Astrocyte (in vitro differentiated cells and primary cell): ENCODE data around the gene CTDP1. TPM values are rescaled to one million over a fixed set of nuclear protein-coding genes. Genes with fewer than 3 reads are reported as not detected.

Experiments
- DNase-seq: peaks from one replicate; pipeline ENCODE4 v3.0.0-alpha.2; 2010; ENCODE audit warnings: low read depth
- FAIRE-seq: peaks from 2 replicates; lab custom pipeline; 2011; peaks lifted over from hg19 to GRCh38; lab: Jason Lieb, UNC
- H2AFZ ChIP-seq: 2 replicates; pipeline ENCODE4 v1.6.0; 2012; ENCODE audit warnings: low read depth, low read length, inconsistent platforms
- H3K27ac ChIP-seq: 2 replicates; pipeline ENCODE4 v1.5.1; 2011; ENCODE audit warnings: low read depth, low read length, inconsistent platforms
- H3K27me3 ChIP-seq: 2 replicates; pipeline ENCODE4 v1.6.0; 2011; ENCODE audit warnings: low read length, inconsistent platforms; ENCODE audit not compliant: insufficient read depth
- H3K36me3 ChIP-seq: 2 replicates; pipeline ENCODE4 v1.5.1; 2011; ENCODE audit warnings: low read length, inconsistent platforms; ENCODE audit not compliant: insufficient read depth
- H3K4me1 ChIP-seq: 2 replicates; pipeline ENCODE4 v1.5.1; 2011; ENCODE audit warnings: low read length, inconsistent platforms; ENCODE audit not compliant: insufficient read depth
- H3K4me2 ChIP-seq: 2 replicates; pipeline ENCODE4 v1.6.0; 2012; ENCODE audit warnings: low read length, inconsistent platforms
- H3K4me3 ChIP-seq: 2 replicates; pipeline ENCODE4 v1.5.1; 2011; ENCODE audit warnings: low read depth, mild to moderate bottlenecking, low read length, inconsistent platforms; ENCODE audit not compliant: insufficient read depth
- H3K79me2 ChIP-seq: 2 replicates; pipeline ENCODE4 v1.6.0; 2012; ENCODE audit warnings: mild to moderate bottlenecking, low read length, inconsistent platforms; ENCODE audit not compliant: insufficient read depth
- H3K9ac ChIP-seq: 2 replicates; pipeline ENCODE4 v1.6.0; 2012; ENCODE audit warnings: mild to moderate bottlenecking, low read length, inconsistent platforms
- H3K9me3 ChIP-seq: 2 replicates; pipeline ENCODE4 v1.5.1; 2012; ENCODE audit warnings: low read depth, mild to moderate bottlenecking, low read length, inconsistent platforms; ENCODE audit not compliant: insufficient read depth
- H4K20me1 ChIP-seq: 2 replicates; pipeline ENCODE4 v1.6.0; 2012; ENCODE audit warnings: low read length, inconsistent platforms; ENCODE audit not compliant: insufficient read depth
- H3K27ac Mint-ChIP-seq: one replicate; pipeline ENCODE4 v1.8.0; 2021; ENCODE audit warnings: mild to moderate bottlenecking, mixed read lengths; ENCODE audit not compliant: unreplicated experiment
- H3K27me3 Mint-ChIP-seq: one replicate; pipeline ENCODE4 v1.8.0; 2021; ENCODE audit warnings: low read depth, mixed read lengths; ENCODE audit not compliant: unreplicated experiment
- H3K36me3 Mint-ChIP-seq: one replicate; pipeline ENCODE4 v1.8.0; 2021; ENCODE audit warnings: low read depth, mixed read lengths; ENCODE audit not compliant: unreplicated experiment
- H3K4me1 Mint-ChIP-seq: one replicate; pipeline ENCODE4 v1.8.0; 2021; ENCODE audit warnings: low read depth, mixed read lengths; ENCODE audit not compliant: unreplicated experiment
- H3K4me3 Mint-ChIP-seq: one replicate; pipeline ENCODE4 v1.8.0; 2021; ENCODE audit warnings: mild to moderate bottlenecking, moderate library complexity, mixed read lengths; ENCODE audit not compliant: unreplicated experiment
- H3K9me3 Mint-ChIP-seq: one replicate; pipeline ENCODE4 v1.8.0; 2021; ENCODE audit warnings: mild to moderate bottlenecking, mixed read lengths; ENCODE audit not compliant: unreplicated experiment
- EZH2 ChIP-seq: IDR thresholded peaks from 2 replicates; pipeline ENCODE4 v1.6.1; 2012; ENCODE audit warnings: mild to moderate bottlenecking, low read length, inconsistent platforms; ENCODE audit not compliant: insufficient read depth
- total RNA-seq: library from RNA; stranded (reverse); gene quantifications from 2 replicates; pipeline ENCODE4 v1.2.1, GENCODE V29; 2021
- TF ChIP-seq, protein P1 (sequence below): IDR thresholded peaks from 2 replicates; pipeline ENCODE4 v1.5.1; 2011; ENCODE audit warnings: low read depth, mild to moderate bottlenecking, inconsistent platforms, low read length, moderate library complexity; ENCODE audit not compliant: insufficient read depth

Gene CTDP1
- total RNA-seq, 1 donor from 2014 or later, result 31.7 TPM

DNA sequence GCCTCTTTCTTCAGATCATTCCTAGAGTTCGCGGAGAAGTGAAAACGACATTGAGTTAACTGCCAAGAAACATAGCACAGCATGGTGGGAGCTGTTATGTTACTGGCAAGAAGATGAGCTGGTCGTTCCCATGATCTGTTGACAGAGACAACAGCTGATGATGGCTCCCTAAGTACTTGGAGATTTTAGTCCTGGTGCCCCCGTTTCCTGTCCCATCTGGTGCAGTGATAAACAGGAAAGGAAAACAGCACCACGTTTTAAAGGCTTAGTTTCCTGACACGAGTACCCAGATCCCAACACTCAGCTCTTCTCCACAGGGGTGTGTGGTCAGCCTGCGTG is 61.7 kb downstream of the CTDP1 start:
- H3K4me2 ChIP-seq, result no peak overlapping the region
- Mint-ChIP-seq H3K4me1 (no peaks in the 10 kb centered on the region), H3K9me3 (peaks cover 19% of the 10 kb centered on the region), H3K36me3 (peaks cover 70% of the 10 kb centered on the region), H3K27me3 (no peaks in the 10 kb centered on the region), H3K27ac (no peak overlapping the region), H3K4me3 (no peak overlapping the region)
- H3K27ac ChIP-seq, result no peak overlapping the region
- H3K9ac ChIP-seq, result no peak overlapping the region
- no peaks in the 10 kb centered on the region for H4K20me1 ChIP-seq
- no peak for TF ChIP-seq EZH2
- TF ChIP-seq, protein P1, sequence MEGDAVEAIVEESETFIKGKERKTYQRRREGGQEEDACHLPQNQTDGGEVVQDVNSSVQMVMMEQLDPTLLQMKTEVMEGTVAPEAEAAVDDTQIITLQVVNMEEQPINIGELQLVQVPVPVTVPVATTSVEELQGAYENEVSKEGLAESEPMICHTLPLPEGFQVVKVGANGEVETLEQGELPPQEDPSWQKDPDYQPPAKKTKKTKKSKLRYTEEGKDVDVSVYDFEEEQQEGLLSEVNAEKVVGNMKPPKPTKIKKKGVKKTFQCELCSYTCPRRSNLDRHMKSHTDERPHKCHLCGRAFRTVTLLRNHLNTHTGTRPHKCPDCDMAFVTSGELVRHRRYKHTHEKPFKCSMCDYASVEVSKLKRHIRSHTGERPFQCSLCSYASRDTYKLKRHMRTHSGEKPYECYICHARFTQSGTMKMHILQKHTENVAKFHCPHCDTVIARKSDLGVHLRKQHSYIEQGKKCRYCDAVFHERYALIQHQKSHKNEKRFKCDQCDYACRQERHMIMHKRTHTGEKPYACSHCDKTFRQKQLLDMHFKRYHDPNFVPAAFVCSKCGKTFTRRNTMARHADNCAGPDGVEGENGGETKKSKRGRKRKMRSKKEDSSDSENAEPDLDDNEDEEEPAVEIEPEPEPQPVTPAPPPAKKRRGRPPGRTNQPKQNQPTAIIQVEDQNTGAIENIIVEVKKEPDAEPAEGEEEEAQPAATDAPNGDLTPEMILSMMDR, result no peak
- no peak for FAIRE-seq
- H2AFZ ChIP-seq, result no peak overlapping the region
- H3K4me3 ChIP-seq, result no peak overlapping the region
- no peaks in the 10 kb centered on the region for H3K27me3 ChIP-seq
- peaks cover 6% of the 10 kb centered on the region for H3K36me3 ChIP-seq
- no peak for DNase-seq
- H3K4me1 ChIP-seq, result no peaks in the 10 kb centered on the region
- no peaks in the 10 kb centered on the region for H3K79me2 ChIP-seq
- H3K9me3 ChIP-seq, result no peaks in the 10 kb centered on the region

DNA sequence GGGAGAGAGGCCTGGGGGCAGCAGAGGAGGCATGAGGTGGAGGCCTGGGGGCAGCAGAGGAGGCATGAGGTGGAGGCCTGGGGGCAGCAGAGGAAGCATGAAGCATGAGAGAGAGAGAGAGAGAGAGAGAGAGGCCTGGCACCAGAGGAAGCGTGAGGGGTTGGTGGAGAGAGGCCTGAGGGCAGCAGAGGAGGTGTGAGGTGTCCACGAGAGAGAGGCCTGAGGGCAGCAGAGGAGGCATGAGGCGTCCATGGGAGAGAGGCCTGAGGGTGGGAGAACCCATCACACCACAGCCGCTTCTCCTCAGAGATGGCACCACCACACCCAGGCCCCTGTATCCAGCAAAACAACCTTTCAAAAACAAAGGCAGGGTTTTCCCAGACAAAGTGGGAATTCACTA is 62.5 kb downstream of the CTDP1 start:
- Histone ChIP-seq H3K36me3 (peaks cover 6% of the 10 kb centered on the region), H3K79me2 (no peaks in the 10 kb centered on the region), H3K9ac (no peak overlapping the region), H4K20me1 (no peaks in the 10 kb centered on the region), H3K27me3 (no peaks in the 10 kb centered on the region), H3K4me3 (no peak overlapping the region), H3K4me1 (no peaks in the 10 kb centered on the region), H2AFZ (no peak overlapping the region), H3K4me2 (no peak overlapping the region), H3K27ac (no peak overlapping the region), H3K9me3 (no peaks in the 10 kb centered on the region)
- Mint-ChIP-seq H3K4me1 (no peaks in the 10 kb centered on the region), H3K36me3 (peaks cover 65% of the 10 kb centered on the region), H3K4me3 (no peak overlapping the region), H3K27ac (no peak overlapping the region), H3K27me3 (no peaks in the 10 kb centered on the region), H3K9me3 (peaks cover 19% of the 10 kb centered on the region)
- no peak for DNase-seq
- TF ChIP-seq, protein P1, result no peak
- TF ChIP-seq EZH2, result no peak
- no peak for FAIRE-seq

DNA sequence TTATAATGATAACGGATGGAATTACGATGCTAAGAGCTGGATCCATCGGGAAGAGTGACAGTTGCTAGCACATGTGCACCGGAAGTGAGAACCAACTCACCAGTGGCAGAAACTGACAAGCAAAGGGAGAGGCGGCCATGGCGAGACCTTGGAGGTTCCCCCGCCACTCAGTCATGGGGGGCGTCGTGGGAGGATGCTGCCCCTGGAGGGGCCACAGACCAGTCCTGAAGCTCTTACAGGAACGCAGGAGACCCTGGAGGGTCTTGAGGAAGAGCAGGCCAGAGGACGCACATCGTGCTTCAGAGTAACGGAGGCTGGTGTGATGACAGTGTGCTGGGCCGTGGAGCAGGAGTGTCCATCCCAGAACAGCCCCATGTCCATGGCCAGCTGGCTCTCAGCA is 65.0 kb downstream of the CTDP1 start:
- no peak for FAIRE-seq
- Mint-ChIP-seq H3K9me3 (peaks cover 12% of the 10 kb centered on the region), H3K27me3 (no peaks in the 10 kb centered on the region), H3K4me1 (no peaks in the 10 kb centered on the region), H3K4me3 (no peak overlapping the region), H3K36me3 (peaks cover 46% of the 10 kb centered on the region), H3K27ac (no peak overlapping the region)
- TF ChIP-seq EZH2, result no peak
- TF ChIP-seq, protein P1, result no peak
- H3K4me2 ChIP-seq, result no peak overlapping the region
- no peak overlapping the region for H3K9ac ChIP-seq
- no peaks in the 10 kb centered on the region for H3K4me1 ChIP-seq
- H3K79me2 ChIP-seq, result no peaks in the 10 kb centered on the region
- no peak overlapping the region for H2AFZ ChIP-seq
- H3K4me3 ChIP-seq, result no peak overlapping the region
- H3K27ac ChIP-seq, result no peak overlapping the region
- no peaks in the 10 kb centered on the region for H3K27me3 ChIP-seq
- no peaks in the 10 kb centered on the region for H3K9me3 ChIP-seq
- H3K36me3 ChIP-seq, result no peaks in the 10 kb centered on the region
- H4K20me1 ChIP-seq, result peaks cover 5% of the 10 kb centered on the region
- DNase-seq, result no peak
